ENCODE data around the gene PTPN23. TPM values are rescaled to one million over a fixed set of nuclear protein-coding genes. Genes with fewer than 3 reads are reported as not detected.

The PTPN23 gene
- total and polyA plus RNA-seq, 2 of the 13 experiments (the other 11 are each of a cell fraction or from before 2014, with no cell fraction given), result 2.3 to 3.7 TPM

- TF ChIP-seq ZNF558 (CRISPR knock-in tag; IDR thresholded peaks at IDR 0.05; ENCODE audit: borderline replicate concordance), result peak; percentile 42; the same call in 1 of the 2 replicates
- TF ChIP-seq RFXAP (CRISPR knock-in tag; IDR thresholded peaks at IDR 0.05; ENCODE audit: borderline replicate concordance), result peak; percentile 80; the same call in 1 of the 2 replicates
- TF ChIP-seq RARA (CRISPR knock-in tag; IDR thresholded peaks at IDR 0.05), result peak; percentile 48
- TF ChIP-seq SOX5 (CRISPR knock-in tag; IDR thresholded peaks at IDR 0.05; ENCODE audit: borderline replicate concordance), result peak; percentile 65
- no peak for TF ChIP-seq FLYWCH1 (CRISPR knock-in tag; IDR thresholded peaks at IDR 0.05)
- no peak for TF ChIP-seq ATAD3A (CRISPR knock-in tag; IDR thresholded peaks at IDR 0.05)
- TF ChIP-seq, protein P1, sequence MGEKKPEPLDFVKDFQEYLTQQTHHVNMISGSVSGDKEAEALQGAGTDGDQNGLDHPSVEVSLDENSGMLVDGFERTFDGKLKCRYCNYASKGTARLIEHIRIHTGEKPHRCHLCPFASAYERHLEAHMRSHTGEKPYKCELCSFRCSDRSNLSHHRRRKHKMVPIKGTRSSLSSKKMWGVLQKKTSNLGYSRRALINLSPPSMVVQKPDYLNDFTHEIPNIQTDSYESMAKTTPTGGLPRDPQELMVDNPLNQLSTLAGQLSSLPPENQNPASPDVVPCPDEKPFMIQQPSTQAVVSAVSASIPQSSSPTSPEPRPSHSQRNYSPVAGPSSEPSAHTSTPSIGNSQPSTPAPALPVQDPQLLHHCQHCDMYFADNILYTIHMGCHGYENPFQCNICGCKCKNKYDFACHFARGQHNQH (CRISPR knock-in tag; IDR thresholded peaks at IDR 0.05), result peak; percentile 67
- TF ChIP-seq SAP130 (CRISPR knock-in tag; IDR thresholded peaks at IDR 0.05; ENCODE audit: low read depth), result peak; percentile 68
- TF ChIP-seq TBX3 (IDR thresholded peaks at IDR 0.05; ENCODE audit: borderline replicate concordance), result no peak
- TF ChIP-seq FOXA1 (IDR thresholded peaks at IDR 0.05), result no peak
- no peak; the same call in 1 of the 2 replicates for TF ChIP-seq FOXA1 (CRISPR knock-in tag; IDR thresholded peaks at IDR 0.05)
- TF ChIP-seq HNRNPH1 (optimal IDR thresholded peaks at IDR 0.05; ENCODE audit: low read depth, low read length), result no peak
- TF ChIP-seq ZNF674 (CRISPR knock-in tag; IDR thresholded peaks at IDR 0.05; ENCODE audit: low read depth), result no peak
- no peak; the same call in none of the 2 replicates for TF ChIP-seq HOXA5 (CRISPR knock-in tag; IDR thresholded peaks at IDR 0.05)
- TF ChIP-seq, protein P2, sequence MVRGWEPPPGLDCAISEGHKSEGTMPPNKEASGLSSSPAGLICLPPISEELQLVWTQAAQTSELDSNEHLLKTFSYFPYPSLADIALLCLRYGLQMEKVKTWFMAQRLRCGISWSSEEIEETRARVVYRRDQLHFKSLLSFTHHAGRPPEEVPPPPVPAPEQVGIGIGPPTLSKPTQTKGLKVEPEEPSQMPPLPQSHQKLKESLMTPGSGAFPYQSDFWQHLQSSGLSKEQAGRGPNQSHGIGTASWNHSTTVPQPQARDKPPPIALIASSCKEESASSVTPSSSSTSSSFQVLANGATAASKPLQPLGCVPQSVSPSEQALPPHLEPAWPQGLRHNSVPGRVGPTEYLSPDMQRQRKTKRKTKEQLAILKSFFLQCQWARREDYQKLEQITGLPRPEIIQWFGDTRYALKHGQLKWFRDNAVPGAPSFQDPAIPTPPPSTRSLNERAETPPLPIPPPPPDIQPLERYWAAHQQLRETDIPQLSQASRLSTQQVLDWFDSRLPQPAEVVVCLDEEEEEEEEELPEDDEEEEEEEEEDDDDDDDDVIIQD (CRISPR knock-in tag; IDR thresholded peaks at IDR 0.05; ENCODE audit: low read depth), result peak; percentile 52; the same call in 1 of the 2 replicates
- TF ChIP-seq, protein P3, sequence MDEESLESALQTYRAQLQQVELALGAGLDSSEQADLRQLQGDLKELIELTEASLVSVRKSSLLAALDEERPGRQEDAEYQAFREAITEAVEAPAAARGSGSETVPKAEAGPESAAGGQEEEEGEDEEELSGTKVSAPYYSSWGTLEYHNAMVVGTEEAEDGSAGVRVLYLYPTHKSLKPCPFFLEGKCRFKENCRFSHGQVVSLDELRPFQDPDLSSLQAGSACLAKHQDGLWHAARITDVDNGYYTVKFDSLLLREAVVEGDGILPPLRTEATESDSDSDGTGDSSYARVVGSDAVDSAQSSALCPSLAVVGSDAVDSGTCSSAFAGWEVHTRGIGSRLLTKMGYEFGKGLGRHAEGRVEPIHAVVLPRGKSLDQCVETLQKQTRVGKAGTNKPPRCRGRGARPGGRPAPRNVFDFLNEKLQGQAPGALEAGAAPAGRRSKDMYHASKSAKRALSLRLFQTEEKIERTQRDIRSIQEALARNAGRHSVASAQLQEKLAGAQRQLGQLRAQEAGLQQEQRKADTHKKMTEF (CRISPR knock-in tag; IDR thresholded peaks at IDR 0.05), result peak; percentile 85; the same call in 1 of the 2 replicates
- TF ChIP-seq ZKSCAN5 (CRISPR knock-in tag; IDR thresholded peaks at IDR 0.05), result peak; percentile 53; the same call in 1 of the 2 replicates
- no peak; the same call in 1 of the 2 replicates for TF ChIP-seq ATF7-NPFF (CRISPR knock-in tag; IDR thresholded peaks at IDR 0.05; ENCODE audit: low read depth)
- peak; percentile 87 for TF ChIP-seq IRF9 (CRISPR knock-in tag; IDR thresholded peaks at IDR 0.05; ENCODE audit: borderline replicate concordance)
- TF ChIP-seq, protein P4, sequence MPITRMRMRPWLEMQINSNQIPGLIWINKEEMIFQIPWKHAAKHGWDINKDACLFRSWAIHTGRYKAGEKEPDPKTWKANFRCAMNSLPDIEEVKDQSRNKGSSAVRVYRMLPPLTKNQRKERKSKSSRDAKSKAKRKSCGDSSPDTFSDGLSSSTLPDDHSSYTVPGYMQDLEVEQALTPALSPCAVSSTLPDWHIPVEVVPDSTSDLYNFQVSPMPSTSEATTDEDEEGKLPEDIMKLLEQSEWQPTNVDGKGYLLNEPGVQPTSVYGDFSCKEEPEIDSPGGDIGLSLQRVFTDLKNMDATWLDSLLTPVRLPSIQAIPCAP (CRISPR knock-in tag; IDR thresholded peaks at IDR 0.05; ENCODE audit: low read depth), result 0 out of 2 replicates have a peak, but pooled peaks have one; percentile 32
- no peak for TF ChIP-seq MBD4 (IDR thresholded peaks at IDR 0.05; ENCODE audit: borderline replicate concordance, low read length)
- TF ChIP-seq U2AF1 (optimal IDR thresholded peaks at IDR 0.05; ENCODE audit: low read depth, low read length), result no peak
- TF ChIP-seq, protein P5, sequence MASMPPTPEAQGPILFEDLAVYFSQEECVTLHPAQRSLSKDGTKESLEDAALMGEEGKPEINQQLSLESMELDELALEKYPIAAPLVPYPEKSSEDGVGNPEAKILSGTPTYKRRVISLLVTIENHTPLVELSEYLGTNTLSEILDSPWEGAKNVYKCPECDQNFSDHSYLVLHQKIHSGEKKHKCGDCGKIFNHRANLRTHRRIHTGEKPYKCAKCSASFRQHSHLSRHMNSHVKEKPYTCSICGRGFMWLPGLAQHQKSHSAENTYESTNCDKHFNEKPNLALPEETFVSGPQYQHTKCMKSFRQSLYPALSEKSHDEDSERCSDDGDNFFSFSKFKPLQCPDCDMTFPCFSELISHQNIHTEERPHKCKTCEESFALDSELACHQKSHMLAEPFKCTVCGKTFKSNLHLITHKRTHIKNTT (CRISPR knock-in tag; IDR thresholded peaks at IDR 0.05), result no peak
Measured at GRCh38 chr3:47380601-47381316, at the start of gene PTPN23 (continued).

Measured in HepG2 (cell line).